GM21786 (cell line): ENCODE data around the gene KRTAP5-6.
"Not testable (repeated sequence)": the region's sequence is repeated elsewhere in the genome, so short reads cannot be mapped to it uniquely, and the experiment has no call there.

ENCODE experiments used
- ATAC-seq: cut with Tn5 transposase; IDR thresholded peaks from one replicate; pipeline ENCODE4 v1.9.1; 2021; ENCODE audit not compliant: unreplicated experiment

Gene KRTAP5-6

GRCh38 chr11:1683216-1683615 is 13.8 kb upstream of the KRTAP5-6 start:
- ATAC-seq, result not testable (repeated sequence)

- not testable (repeated sequence) for ATAC-seq
Measured at GRCh38 chr11:1683904-1684572, 13.0 kb upstream of the KRTAP5-6 start.

GRCh38 chr11:1684886-1685874 is 11.8 kb upstream of the KRTAP5-6 start:
- not testable (repeated sequence) for ATAC-seq

GRCh38 chr11:1686220-1686619 is 10.8 kb upstream of the KRTAP5-6 start:
- ATAC-seq, result not testable (repeated sequence)

GRCh38 chr11:1688336-1688947 is 8.6 kb upstream of the KRTAP5-6 start:
- not testable (repeated sequence) for ATAC-seq

- not testable (repeated sequence) for ATAC-seq
Measured at GRCh38 chr11:1689250-1690166, 7.5 kb upstream of the KRTAP5-6 start.

- ATAC-seq, result no peak
Measured at GRCh38 chr11:1690167-1691025, 6.6 kb upstream of the KRTAP5-6 start.

GRCh38 chr11:1691026-1691877 is 5.7 kb upstream of the KRTAP5-6 start:
- no peak for ATAC-seq

GRCh38 chr11:1691878-1692707 is 4.9 kb upstream of the KRTAP5-6 start:
- ATAC-seq, result no peak

GRCh38 chr11:1692708-1693326 is 4.2 kb upstream of the KRTAP5-6 start:
- ATAC-seq, result no peak

- no peak for ATAC-seq
Measured at GRCh38 chr11:1693327-1694063, 3.5 kb upstream of the KRTAP5-6 start.

GRCh38 chr11:1694064-1694845 is 2.7 kb upstream of the KRTAP5-6 start:
- ATAC-seq, result peak; percentile 47

GRCh38 chr11:1694846-1695547 is 2.0 kb upstream of the KRTAP5-6 start:
- ATAC-seq, result no peak

- no peak for ATAC-seq
Measured at GRCh38 chr11:1695548-1696108, 1.4 kb upstream of the KRTAP5-6 start.

- ATAC-seq, result no peak
Measured at GRCh38 chr11:1699771-1700170, 2.8 kb downstream of the KRTAP5-6 start.
